H1 (cell line): ENCODE results near the gene R3HDM4. TPM values are rescaled to one million over a fixed set of nuclear protein-coding genes. Genes with fewer than 3 reads are reported as not detected.

Experiments used
- BCL11A ChIP-seq, 2 experiments: IDR thresholded peaks; one replicate each; pipeline ENCODE4 v1.6.1; 2011; ENCODE audit warnings: low read depth in 2 of 2, low read length in 2 of 2, mild to moderate bottlenecking in 2 of 2
- E2F6 ChIP-seq: IDR thresholded peaks from 2 replicates; pipeline ENCODE4 v1.6.1; 2012; ENCODE audit warnings: inconsistent platforms
- JUN ChIP-seq: IDR thresholded peaks from 2 replicates; pipeline ENCODE4 v1.6.1; 2011; ENCODE audit warnings: low read depth, mild to moderate bottlenecking, improper control_type of control experiment, low read length
- PHF8 ChIP-seq: fragments of 200-600 bp; sonication (generic); conservative IDR thresholded peaks from 2 replicates; pipeline ENCODE4 v1.7.1; 2012; ENCODE audit warnings: low read depth, mild to moderate bottlenecking, inconsistent platforms, low read length, moderate library complexity
- POLR2A ChIP-seq, 2 experiments: IDR thresholded peaks; 1 replicate in 1 of 2; 2 replicates in 1 of 2; pipeline ENCODE4 v1.6.1; 2011; ENCODE audit warnings: low read depth in 2 of 2, low read length in 2 of 2, mild to moderate bottlenecking in 2 of 2; ENCODE audit errors: control extremely low read depth in 1 of 2
- RAD21 ChIP-seq, 2 experiments: IDR thresholded peaks in 1 of 2; conservative IDR thresholded peaks in 1 of 2; 2 replicates each; pipeline ENCODE4 v1.6.1; 2011; ENCODE audit warnings: low read depth in 2 of 2, low read length in 2 of 2, improper control_type of control experiment in 1 of 2, inconsistent platforms in 1 of 2, mild to moderate bottlenecking in 1 of 2, moderate library complexity in 1 of 2
- polyA plus RNA-seq, 7 experiments: library from polyadenylated mRNA; depleted of rRNA in 3 of 7; stranded (reverse) in 5 of 7; unstranded in 2 of 7; fragments of >200 nt in 5 of 7; fragments of 200-250 nt in 2 of 7; gene quantifications; 1 replicate in 5 of 7; 2 replicates in 1 of 7; 4 replicates in 1 of 7; pipeline versions ENCODE4 v1.2.1 to v1.2.3, GENCODE V29; 2011 to 2013; ENCODE audit warnings: missing spikeins in 2 of 7, mixed read lengths in 2 of 7
- total RNA-seq: library from RNA; stranded (reverse); fragmentation: NEBNext Ultra II Directional; extraction: Animal tissue kit (Norgen Biotek cat#: 25700); gene quantifications from 2 replicates; pipeline ENCODE4 v1.2.1, GENCODE V29; 2021

The R3HDM4 gene
- total and polyA plus RNA-seq, 2 of the 8 experiments (the other 6 are each of a cell fraction or from before 2014, with no cell fraction given), result 76.8 to 102 TPM

GRCh38 chr19:961866-962620 lies 49.0 kb upstream of the R3HDM4 start (continued):
- TF ChIP-seq PHF8, result no peak
- TF ChIP-seq POLR2A (IDR thresholded peaks at IDR 0.05; ENCODE audit: control extremely low read depth in 1 of 2, low read depth in 2 of 2, low read length in 2 of 2), result no peak
- no peak for TF ChIP-seq JUN
- no peak for TF ChIP-seq RAD21 (IDR thresholded peaks at IDR 0.05 in 1 of 2, conservative IDR thresholded peaks at IDR 0.05 in 1 of 2; ENCODE audit: low read depth in 2 of 2, low read length in 2 of 2)
- no peak for TF ChIP-seq E2F6
- no peak for TF ChIP-seq BCL11A (IDR thresholded peaks at IDR 0.05; ENCODE audit: low read depth in 2 of 2, low read length in 2 of 2)
